ENCODE data around the gene PARVA. TPM values are rescaled to one million over a fixed set of nuclear protein-coding genes. Genes with fewer than 3 reads are reported as not detected.
"Not testable (repeated sequence)": the region's sequence is repeated elsewhere in the genome, so short reads cannot be mapped to it uniquely, and the experiment has no call there.

The PARVA gene
- total RNA-seq, 1 donor from 2014 or later = 55.1 TPM

GRCh38 chr11:12496181-12497025 is 119.0 kb downstream of the PARVA start:
- no peak for DNase-seq (ENCODE audit: extremely low read depth, low read depth, low spot score)

GRCh38 chr11:12497431-12497830 is 120.1 kb downstream of the PARVA start:
- no peak for DNase-seq (ENCODE audit: extremely low read depth, low read depth, low spot score)

GRCh38 chr11:12499071-12499470 is 121.7 kb downstream of the PARVA start:
- DNase-seq (ENCODE audit: extremely low read depth, low read depth, low spot score) = no peak

- DNase-seq (ENCODE audit: extremely low read depth, low read depth, low spot score) = no peak
Measured at GRCh38 chr11:12502046-12502445, 124.7 kb downstream of the PARVA start.

GRCh38 chr11:12503039-12503484 is 125.7 kb downstream of the PARVA start:
- DNase-seq (ENCODE audit: extremely low read depth, low read depth, low spot score) = no peak

GRCh38 chr11:12503886-12504285 is 126.5 kb downstream of the PARVA start:
- DNase-seq (ENCODE audit: extremely low read depth, low read depth, low spot score) = no peak

GRCh38 chr11:12505183-12505582 is 127.8 kb downstream of the PARVA start:
- DNase-seq (ENCODE audit: extremely low read depth, low read depth, low spot score) = no peak

- DNase-seq (ENCODE audit: extremely low read depth, low read depth, low spot score) = no peak
Measured at GRCh38 chr11:12506404-12506921, 129.1 kb downstream of the PARVA start.

GRCh38 chr11:12507391-12507790 is 130.0 kb downstream of the PARVA start:
- DNase-seq (ENCODE audit: extremely low read depth, low read depth, low spot score) = no peak

GRCh38 chr11:12508151-12508751 is 130.9 kb downstream of the PARVA start:
- no peak for DNase-seq (ENCODE audit: extremely low read depth, low read depth, low spot score)

- DNase-seq (ENCODE audit: extremely low read depth, low read depth, low spot score) = no peak
Measured at GRCh38 chr11:12509371-12509770, 132.0 kb downstream of the PARVA start.

GRCh38 chr11:12512132-12512531 is 134.8 kb downstream of the PARVA start:
- DNase-seq (ENCODE audit: extremely low read depth, low read depth, low spot score) = no peak

- DNase-seq (ENCODE audit: extremely low read depth, low read depth, low spot score) = no peak
Measured at GRCh38 chr11:12512826-12513395, 135.5 kb downstream of the PARVA start.

GRCh38 chr11:12516387-12517105 is 139.2 kb downstream of the PARVA start:
- no peak for DNase-seq (ENCODE audit: extremely low read depth, low read depth, low spot score)

GRCh38 chr11:12517306-12517705 is 139.9 kb downstream of the PARVA start:
- no peak for DNase-seq (ENCODE audit: extremely low read depth, low read depth, low spot score)

- DNase-seq (ENCODE audit: extremely low read depth, low read depth, low spot score) = no peak
Measured at GRCh38 chr11:12517741-12518140, 140.4 kb downstream of the PARVA start.

- no peak for DNase-seq (ENCODE audit: extremely low read depth, low read depth, low spot score)
Measured at GRCh38 chr11:12518606-12519385, 141.4 kb downstream of the PARVA start.

GRCh38 chr11:12520054-12520453 is 142.7 kb downstream of the PARVA start:
- no peak for DNase-seq (ENCODE audit: extremely low read depth, low read depth, low spot score)

- DNase-seq (ENCODE audit: extremely low read depth, low read depth, low spot score) = not testable (repeated sequence)
Measured at GRCh38 chr11:12520576-12520975, 143.2 kb downstream of the PARVA start.
